ENCODE data around the gene SATB1.

- TF ChIP-seq GATA1 (IDR thresholded peaks at IDR 0.05; ENCODE audit: low read depth, low read length) (no peak), POLR2A (IDR thresholded peaks at IDR 0.05; ENCODE audit: low read length) (no peak)
Measured at GRCh38 chr3:18390024-18390660, 35.0 kb downstream of the SATB1 start.

Measured in erythroblast (primary cell).